ENCODE measurements around the gene MEGF11. TPM values are rescaled to one million over a fixed set of nuclear protein-coding genes. Genes with fewer than 3 reads are reported as not detected.

Gene MEGF11
- total RNA-seq, 1 experiment from 2014 or later: 0.37 TPM

DNA sequence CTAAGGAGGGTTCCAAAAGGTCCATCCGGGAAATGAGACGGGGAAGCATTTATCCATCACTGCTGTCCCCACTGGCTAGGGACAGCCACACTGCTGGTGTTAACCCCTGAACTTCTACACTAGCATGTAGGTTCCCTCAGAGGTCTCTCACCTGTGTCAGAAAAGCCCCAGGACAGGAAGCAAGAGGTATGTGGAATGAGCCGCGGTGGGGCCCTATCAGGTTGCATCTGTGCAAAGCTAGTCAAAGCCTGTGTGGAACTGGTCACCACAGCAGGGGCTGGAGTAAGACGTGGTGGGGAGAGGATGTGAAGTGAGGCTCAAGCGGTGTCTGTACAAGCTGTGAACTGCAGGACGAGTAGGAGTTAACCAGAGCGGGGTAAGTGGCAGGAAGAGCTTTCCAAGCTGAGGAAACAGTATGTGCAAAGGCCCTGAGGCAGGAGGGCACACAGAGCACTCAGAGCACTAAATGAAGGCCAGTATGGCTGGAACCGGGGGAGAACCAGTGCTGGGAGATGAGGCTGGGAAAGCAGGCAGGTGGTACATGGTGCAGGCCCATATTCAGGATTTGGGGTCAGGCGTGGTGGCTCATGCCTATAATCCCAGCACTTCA, 57.8 kb downstream of the MEGF11 start:
- in situ Hi-C loops (cut with HindIII; ENCODE audit: low pct_unique_long_range_greater_than_20kb, low sequenced_read_pairs): no loop called here
- no peak for DNase-seq (ENCODE audit: low read depth, low spot score)

DNA sequence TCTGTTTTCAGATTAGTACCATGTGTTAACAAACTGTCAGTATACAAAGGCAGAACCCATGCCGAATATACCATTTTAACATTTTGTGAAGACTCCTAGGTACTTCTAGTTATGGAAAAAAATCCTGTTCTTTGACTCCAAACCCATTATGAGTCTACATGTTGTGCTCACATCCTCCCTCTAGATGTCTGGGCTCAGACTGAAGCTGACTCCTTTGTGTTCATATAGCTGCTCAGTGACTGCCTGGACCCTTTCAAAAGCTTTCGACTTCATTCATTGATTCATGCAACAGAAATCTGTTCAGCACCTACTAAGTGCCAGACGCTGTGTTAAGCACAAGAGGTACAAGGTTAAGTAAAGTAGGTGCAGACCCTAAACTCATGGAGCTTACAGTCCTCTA, 60.5 kb downstream of the MEGF11 start:
- in situ Hi-C loops (cut with HindIII; ENCODE audit: low pct_unique_long_range_greater_than_20kb, low sequenced_read_pairs): no loop called here
- DNase-seq (ENCODE audit: low read depth, low spot score): no peak

DNA sequence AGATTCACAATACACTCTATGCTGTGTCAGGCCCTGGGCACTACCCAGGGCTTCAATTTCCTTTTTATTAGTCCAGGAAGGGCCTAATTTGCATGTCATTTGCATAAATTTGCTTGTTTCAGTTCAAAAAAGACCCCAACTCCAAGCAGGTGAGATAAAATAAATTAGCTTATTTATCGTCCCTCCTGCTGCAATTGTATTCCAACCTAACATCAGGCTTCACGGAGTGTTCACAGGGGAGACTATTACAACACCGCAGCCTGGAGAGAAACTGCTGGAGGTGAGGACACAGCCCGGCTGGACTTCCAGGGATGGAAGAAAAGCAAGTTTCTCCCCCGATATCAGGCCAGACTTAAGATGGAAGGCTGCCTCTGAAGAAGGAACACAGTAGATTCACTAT, 62.8 kb downstream of the MEGF11 start:
- no peak for DNase-seq (ENCODE audit: low read depth, low spot score)

DNA sequence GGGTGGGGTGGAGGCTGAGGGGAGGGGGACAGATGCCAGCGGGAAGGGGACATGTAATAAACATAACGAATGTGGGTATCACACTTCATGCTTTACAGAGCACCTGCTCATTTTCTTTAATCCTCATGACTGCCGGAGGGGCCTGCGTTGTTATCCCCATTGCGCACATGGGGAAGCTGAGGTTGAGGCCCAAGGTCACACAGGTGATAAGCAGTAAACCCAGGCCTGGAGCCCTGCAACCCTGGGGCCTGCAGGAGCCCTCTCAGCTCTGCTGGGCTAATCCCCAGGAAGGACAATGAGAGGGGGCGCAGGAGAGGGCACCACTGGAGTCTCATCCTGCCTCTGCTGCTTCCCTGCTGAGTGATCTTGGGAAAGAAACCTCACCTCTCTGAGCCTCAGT, 64.3 kb downstream of the MEGF11 start:
- in situ Hi-C loops (cut with HindIII; ENCODE audit: low pct_unique_long_range_greater_than_20kb, low sequenced_read_pairs): no loop called here
- no peak for DNase-seq (ENCODE audit: low read depth, low spot score)

More for the DNA sequence above, 62.8 kb downstream of the MEGF11 start:
- in situ Hi-C loops (cut with HindIII; ENCODE audit: low pct_unique_long_range_greater_than_20kb, low sequenced_read_pairs): no loop called here

DNA sequence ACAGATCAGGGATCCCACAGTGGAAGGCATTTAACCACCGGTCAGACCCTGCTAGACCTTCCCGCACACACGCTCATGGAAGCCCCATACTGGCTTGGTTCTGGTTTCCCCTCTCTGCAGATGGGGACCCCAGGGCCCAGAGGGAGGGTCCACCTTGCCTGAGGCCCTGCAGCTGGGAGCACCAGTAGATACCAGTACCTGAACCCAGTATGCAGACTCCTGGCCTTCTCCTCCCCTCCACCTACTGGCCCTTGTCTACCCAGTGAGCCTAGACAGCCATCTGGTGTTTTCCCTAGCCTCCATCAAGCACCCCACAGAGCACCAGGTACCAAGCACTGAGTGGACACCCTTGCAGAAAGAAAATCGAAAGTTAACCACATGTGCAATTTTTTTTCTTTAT, 65.1 kb downstream of the MEGF11 start:
- in situ Hi-C loops (cut with HindIII; ENCODE audit: low pct_unique_long_range_greater_than_20kb, low sequenced_read_pairs): no loop called here
- no peak for DNase-seq (ENCODE audit: low read depth, low spot score)

DNA sequence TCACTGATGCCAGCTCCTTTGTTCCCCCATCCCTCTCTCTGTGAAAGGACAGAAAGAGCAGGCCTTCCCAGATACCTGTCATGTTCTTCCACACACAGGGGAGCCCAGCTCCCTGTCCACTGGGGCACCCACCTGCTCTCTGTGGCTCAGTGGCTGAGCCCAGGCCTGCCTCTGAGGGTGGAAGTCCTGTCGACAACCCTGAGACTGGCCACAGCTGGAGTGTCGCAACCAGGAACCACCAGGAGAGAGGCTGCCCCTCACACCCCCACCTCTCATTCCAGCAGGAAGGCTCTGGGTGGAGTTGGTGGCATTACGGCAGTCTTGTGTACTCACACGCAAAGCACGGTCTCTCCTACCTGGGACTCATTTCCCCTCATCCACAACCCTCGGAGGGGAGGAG, 66.3 kb downstream of the MEGF11 start:
- no peak for DNase-seq (ENCODE audit: low read depth, low spot score)
- in situ Hi-C loops (cut with HindIII; ENCODE audit: low pct_unique_long_range_greater_than_20kb, low sequenced_read_pairs): no loop called here

DNA sequence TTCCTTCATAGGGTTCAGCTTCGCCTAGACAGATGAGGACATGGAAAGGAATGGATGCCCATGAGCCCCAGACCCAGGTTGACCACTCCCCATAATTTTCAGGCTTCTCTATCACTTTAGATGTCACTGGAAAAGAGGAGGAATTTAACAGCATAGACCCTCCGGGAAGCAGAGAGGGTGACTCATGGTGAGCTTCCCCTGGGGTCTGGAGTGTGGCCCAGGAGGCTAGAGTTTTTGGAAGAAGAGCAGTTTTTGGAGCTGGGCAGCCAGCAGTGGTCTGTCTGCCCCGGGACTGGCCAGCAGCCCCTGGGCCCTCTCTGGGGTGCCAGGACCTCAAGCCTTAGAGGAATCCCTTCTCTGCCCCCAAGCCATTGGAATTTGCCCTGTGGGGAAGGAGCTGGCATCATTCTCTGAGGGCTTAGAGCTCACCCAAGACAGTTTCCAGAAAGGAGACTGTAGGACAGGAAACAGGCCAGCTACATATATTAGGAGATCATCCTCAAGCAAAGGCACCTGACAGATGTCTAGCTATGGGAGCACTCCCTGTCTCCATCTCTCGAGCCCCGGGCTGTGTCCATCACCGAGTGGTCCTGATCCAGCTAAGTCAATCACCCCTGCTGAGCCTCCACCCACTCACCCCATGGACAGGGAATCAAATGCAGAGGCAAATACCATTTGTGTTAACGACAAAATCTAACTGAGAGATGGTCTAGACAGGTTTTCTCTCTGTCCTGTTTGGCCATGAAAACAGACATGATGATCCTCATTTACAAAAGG, 67.3 kb downstream of the MEGF11 start:
- no peak for DNase-seq (ENCODE audit: low read depth, low spot score)
- in situ Hi-C loops (cut with HindIII; ENCODE audit: low pct_unique_long_range_greater_than_20kb, low sequenced_read_pairs): no loop called here

DNA sequence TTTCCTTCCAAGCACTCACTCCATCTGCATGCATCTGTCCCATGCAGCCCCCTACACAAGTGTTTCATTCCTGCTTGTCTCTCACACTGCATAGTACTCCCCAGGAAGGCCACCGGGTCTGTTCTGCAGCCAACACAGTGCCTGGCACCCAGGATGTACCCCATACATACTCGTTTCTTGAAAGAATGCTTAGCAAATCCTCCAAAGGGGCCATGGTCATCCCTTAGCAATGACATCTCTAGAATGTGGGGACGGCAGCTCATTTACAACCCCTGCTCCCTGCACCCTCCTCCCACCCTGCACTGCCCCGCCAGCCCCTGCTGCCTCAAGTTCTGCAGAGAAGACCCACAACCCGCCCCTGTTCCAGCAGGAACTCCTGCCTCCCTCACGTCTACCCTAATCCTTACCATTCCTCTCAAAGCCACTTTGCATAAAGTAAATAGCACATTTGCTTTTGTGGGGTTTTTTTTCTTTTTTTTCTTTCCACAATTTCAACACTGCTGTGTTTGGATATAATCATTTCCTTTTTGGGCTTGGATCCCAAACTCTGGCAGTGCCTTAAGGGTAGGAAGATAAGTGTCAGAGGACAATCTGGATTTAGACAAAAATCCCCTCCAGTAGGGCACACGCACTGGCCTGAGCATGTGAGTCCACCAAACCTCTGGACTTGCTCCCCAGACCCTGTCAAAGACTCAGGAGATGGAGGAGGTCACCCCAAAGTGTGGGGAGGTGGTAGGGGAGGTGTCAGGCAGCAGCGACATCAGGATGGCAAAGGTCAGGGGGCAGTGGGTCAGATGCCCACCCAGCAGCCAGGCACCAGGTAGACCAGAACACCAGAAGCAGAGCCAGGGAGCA, 68.4 kb downstream of the MEGF11 start:
- in situ Hi-C loops (cut with HindIII; ENCODE audit: low pct_unique_long_range_greater_than_20kb, low sequenced_read_pairs): no loop called here
- DNase-seq (ENCODE audit: low read depth, low spot score): no peak

DNA sequence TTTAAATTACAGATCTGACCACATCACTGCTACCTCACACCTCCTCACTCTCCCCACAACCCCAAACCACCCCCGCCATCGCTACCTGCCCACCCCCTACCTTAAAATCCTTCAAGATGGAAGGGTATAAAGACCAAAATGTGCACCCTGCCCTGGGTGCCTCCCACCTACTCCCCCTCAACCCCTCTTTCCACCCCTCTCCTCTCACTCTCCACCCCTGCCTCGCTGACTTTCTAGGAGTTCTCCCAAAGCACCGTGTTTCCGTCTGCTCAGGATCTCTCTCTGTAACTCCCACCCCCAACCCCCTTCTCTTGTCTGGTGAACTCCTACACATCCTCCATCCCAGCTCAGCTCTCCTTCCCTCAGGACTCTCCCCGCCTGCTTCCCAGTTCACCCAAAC, 69.1 kb downstream of the MEGF11 start:
- in situ Hi-C loops (cut with HindIII; ENCODE audit: low pct_unique_long_range_greater_than_20kb, low sequenced_read_pairs): no loop called here
- no peak for DNase-seq (ENCODE audit: low read depth, low spot score)

DNA sequence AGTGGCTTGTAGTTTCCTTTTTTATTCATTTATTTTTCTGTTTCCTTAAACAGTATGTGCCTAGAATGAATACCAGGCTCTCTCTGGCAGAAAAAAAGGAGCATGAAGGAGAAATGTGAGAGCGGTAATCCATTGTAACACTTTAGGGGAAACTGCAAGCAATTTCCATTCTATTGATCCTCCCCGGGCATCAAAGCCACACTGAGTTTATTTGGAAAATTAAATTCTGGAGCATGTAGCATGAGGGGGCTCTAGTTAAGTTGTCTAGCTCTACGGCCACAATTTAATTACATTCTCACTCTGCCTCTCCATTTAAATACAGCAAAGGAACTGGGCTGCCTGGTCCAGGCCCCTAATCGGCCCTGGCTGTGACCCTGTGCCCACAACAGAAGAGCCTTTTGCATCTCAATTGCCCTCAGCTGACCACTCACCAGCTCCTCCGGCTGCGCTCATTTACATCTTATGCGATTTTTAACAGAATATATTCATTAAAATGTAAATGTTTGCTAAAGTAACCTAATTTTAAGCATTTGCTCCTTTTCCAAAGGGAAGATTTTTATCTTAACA, 72.9 kb downstream of the MEGF11 start:
- in situ Hi-C loops (cut with HindIII; ENCODE audit: low pct_unique_long_range_greater_than_20kb, low sequenced_read_pairs): no loop called here
- DNase-seq (ENCODE audit: low read depth, low spot score): no peak

DNA sequence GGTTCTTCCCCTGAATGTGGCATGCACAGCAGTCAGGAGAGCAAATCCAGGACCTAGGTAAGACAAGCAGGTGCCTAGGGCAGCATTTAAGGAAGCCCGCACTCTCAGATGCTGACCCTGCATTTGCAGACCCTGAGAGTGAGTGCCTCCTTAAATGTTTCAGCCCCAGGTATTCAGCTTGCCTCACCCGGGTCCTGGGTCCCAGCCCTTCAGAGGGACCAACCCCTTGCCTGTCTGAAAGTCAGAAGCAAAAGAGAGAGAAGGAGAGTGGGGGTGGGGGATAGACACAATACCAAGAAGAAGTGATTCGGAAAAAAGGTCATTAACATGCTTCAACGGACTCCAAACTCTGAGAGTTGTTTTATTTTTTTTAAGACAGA, 75.0 kb downstream of the MEGF11 start:
- no peak for DNase-seq (ENCODE audit: low read depth, low spot score)
- in situ Hi-C loops (cut with HindIII; ENCODE audit: low pct_unique_long_range_greater_than_20kb, low sequenced_read_pairs): no loop called here

DNA sequence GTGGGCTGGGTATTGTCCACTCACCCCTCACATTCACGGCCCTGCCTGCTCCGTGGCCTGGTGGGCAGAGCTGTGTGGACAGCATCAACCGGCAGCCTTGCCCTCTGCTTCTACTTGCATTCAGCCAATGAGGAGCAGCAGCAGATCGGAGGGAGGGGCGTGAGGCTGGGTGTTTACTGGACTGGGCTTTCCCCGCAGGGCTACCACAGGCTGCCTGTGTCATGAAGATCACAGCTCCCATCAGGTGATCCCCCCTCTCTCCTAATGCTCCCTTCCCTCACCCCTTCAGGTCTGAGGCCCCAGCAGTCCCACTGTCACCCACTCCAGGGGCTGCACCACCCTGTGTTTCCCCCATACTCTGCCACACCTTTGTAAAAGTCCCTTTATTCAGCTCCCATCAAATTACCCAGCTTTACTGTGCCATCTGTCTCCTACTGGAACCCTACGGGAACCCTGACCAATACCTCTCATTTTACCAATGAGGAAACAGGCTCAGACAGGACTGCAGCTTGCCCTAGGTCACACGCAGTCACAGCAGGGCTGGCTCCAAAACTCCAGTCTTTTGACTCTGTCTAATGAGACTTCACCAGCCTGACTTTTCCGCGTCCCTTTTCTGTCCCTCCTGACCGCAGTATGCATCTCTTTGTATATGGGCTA, 81.1 kb downstream of the MEGF11 start:
- no peak for DNase-seq (ENCODE audit: low read depth, low spot score)
- in situ Hi-C loops (cut with HindIII; ENCODE audit: low pct_unique_long_range_greater_than_20kb, low sequenced_read_pairs): no loop called here

DNA sequence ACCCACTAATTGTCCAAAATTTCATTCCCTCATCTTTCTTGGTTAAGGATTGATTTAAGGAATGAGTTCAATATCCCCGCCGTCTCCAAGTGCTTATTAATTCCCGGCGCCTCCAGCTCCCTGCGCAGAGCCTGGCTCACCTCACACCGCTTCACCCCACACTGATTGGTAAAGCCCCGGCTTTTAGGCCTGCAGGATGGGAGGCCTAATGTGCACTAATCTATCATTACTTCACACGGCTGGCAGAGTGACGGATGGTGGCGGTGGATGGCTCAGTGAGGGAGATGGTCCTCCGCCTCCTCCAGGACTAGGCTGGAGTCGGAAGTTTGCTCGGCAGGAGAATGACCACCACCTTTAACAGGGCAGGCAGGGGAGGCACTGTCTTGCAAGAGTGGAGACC, 81.7 kb downstream of the MEGF11 start:
- no peak for DNase-seq (ENCODE audit: low read depth, low spot score)
- in situ Hi-C loops (cut with HindIII; ENCODE audit: low pct_unique_long_range_greater_than_20kb, low sequenced_read_pairs): no loop called here

DNA sequence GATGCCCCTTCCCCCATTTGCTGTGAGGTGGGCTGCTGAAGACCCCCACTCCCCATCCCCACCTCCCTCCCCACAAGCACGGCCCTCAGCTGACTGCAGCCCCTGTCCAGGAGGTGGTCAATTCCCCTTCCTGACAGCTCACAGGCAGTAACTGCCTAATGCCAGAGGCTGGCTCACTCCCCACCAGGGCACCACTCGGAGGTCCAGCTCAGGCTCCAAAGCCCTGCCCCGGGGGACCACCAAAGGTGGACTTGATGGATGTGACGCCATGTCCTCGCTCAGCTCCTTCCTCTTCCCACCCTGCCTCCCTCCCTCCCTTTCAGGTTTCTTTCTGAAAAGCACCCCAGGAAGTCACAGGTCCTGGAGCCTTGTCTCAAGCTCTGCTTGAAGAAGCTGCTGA, 82.8 kb downstream of the MEGF11 start:
- no peak for DNase-seq (ENCODE audit: low read depth, low spot score)
- in situ Hi-C loops (cut with HindIII; ENCODE audit: low pct_unique_long_range_greater_than_20kb, low sequenced_read_pairs): no loop called here

DNA sequence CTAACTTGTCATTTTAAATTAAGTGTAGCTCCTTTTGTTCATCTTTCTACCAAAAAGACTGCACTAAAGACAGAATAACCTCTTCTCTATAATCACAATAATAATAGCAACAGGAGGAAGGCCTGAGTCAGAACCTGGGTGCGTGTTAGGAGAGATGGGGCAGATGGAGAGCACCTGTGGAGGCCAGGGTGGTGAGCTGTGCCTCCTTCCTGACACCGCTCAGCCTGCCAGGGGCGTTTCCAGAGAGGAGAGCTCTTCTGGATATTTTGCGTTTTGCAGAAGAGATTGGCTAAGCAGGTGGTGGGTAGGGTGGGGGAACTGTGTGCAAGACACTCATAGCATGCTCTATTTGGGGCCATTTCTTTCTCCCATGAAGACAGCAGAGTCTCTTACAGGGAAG, 83.5 kb downstream of the MEGF11 start:
- DNase-seq (ENCODE audit: low read depth, low spot score): no peak
- in situ Hi-C loops (cut with HindIII; ENCODE audit: low pct_unique_long_range_greater_than_20kb, low sequenced_read_pairs): no loop called here

DNA sequence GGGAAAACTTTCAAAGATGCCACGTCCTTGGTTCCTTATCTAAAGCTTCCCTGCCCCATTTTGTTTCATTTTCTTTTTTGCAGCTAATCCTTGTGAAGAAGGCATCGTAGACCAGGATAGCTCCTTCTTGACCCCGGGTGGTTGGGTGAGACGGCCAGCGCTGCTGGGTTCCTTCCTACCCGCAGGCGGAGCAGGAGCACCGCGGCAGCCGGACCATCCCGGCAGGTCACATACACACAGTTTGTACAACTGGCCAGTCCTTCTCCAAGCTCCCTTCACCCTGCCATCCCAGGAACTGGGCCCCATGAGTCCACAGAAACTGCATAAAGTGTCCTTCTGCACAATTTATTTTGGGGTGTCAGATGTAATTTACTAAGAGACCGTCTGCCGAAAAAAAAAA, 83.9 kb downstream of the MEGF11 start:
- DNase-seq (ENCODE audit: low read depth, low spot score): no peak
- in situ Hi-C loops (cut with HindIII; ENCODE audit: low pct_unique_long_range_greater_than_20kb, low sequenced_read_pairs): no loop called here

DNA sequence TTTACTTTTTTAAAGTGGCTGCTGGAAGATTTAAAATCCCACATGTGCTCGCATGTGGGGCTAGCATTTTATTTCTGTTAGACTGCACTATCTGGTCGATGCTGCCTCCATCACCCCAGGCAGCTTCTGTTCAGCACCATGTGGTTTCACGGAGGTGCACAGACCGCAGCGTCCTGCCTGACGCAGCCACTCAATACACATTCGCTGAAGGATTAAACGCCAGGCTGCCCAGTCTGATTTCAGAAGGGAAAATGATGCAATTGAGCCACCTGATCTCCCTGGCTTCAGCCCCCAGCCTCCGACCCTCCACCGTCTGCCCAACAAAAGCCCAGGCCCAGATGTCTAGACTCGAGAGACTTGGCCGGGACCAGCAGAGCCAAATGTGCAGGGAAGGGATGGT, 84.5 kb downstream of the MEGF11 start:
- in situ Hi-C loops (cut with HindIII; ENCODE audit: low pct_unique_long_range_greater_than_20kb, low sequenced_read_pairs): no loop called here
- DNase-seq (ENCODE audit: low read depth, low spot score): no peak

DNA sequence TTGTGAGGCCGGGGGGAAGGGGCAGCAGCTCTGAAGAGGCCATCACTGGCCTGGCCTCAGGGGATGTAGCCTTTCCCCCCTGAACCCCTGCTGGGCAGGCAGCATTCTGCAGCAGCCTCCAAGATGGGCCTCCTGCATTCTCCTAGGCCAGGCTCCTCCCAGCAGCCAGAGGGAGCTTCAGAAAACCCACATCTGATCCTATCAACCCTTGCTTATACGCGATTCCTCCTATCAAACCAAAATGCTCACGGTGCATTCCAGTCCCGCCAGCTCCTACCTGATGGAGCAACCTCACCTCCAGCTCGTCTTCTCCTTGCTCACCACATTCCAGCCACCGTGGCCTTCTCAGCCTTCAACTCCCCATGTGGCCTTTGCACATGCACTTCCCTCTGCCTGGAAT, 85.7 kb downstream of the MEGF11 start:
- no peak for DNase-seq (ENCODE audit: low read depth, low spot score)
- in situ Hi-C loops (cut with HindIII; ENCODE audit: low pct_unique_long_range_greater_than_20kb, low sequenced_read_pairs): no loop called here

Measured in SK-MEL-5 (cell line).